ENCODE data around the gene JHY. TPM values are rescaled to one million over a fixed set of nuclear protein-coding genes. Genes with fewer than 3 reads are reported as not detected.

The JHY gene
- total and polyA plus RNA-seq, 2 donors (not counting 1 experiment from before 2014, with no cell fraction given), result 2.3 to 5.1 TPM

GRCh38 chr11:122918734-122919133, 36.2 kb downstream of the JHY start:
- Mint-ChIP-seq H3K9me3 (ENCODE audit: insufficient read depth) (no peaks in the 10 kb centered on the region), H3K4me1 (no peaks in the 10 kb centered on the region), H3K27ac (no peak overlapping the region), H3K27me3 (peaks cover 3% of the 10 kb centered on the region), H3K4me3 (no peak overlapping the region)
- no peaks in the 10 kb centered on the region for H3K27me3 ChIP-seq (replicated peaks in 1 of 4; ENCODE audit: control extremely low read depth in 1 of 4, control insufficient read depth in 3 of 4, insufficient read depth in 4 of 4, low read length in 3 of 4)
- H3K4me2 ChIP-seq (replicated peaks; ENCODE audit: low read depth, low read length, poor library complexity, severe bottlenecking), result no peak overlapping the region
- H3K4me3 ChIP-seq (ENCODE audit: control extremely low read depth in 1 of 5, extremely low read depth in 1 of 5, insufficient read depth in 1 of 5, low read depth in 2 of 5, low read length in 4 of 5), result no peak overlapping the region
- WGBS (ENCODE audit: insufficient coverage), result 94% methylated on average over 7 of the region's 7 CpGs
- intact Hi-C loops (cut with micrococcal nuclease), result no loop called here
- H3K4me1 ChIP-seq (ENCODE audit: control insufficient read depth in 2 of 2, insufficient read depth in 2 of 2, low read length in 2 of 2), result no peaks in the 10 kb centered on the region
- H3K27ac ChIP-seq (ENCODE audit: low read length in 2 of 2), result no peak overlapping the region
- no peak overlapping the region for H2AFZ ChIP-seq (ENCODE audit: insufficient read depth, low read depth, low read length, poor library complexity, severe bottlenecking)
- H3K79me2 ChIP-seq (ENCODE audit: control insufficient read depth, insufficient read depth, low read length), result no peaks in the 10 kb centered on the region
- no peak for ATAC-seq (ENCODE audit: low read depth)
- ChIA-PET POLR2A (no interaction called here), CTCF (no interaction called here)
- H3K9me3 ChIP-seq (ENCODE audit: control extremely low read depth in 1 of 3, control insufficient read depth in 2 of 3, insufficient read depth in 1 of 3, low read length in 2 of 3), result no peaks in the 10 kb centered on the region
- no peaks in the 10 kb centered on the region for H4K20me1 ChIP-seq (ENCODE audit: control insufficient read depth, insufficient read depth, low read length, poor library complexity, severe bottlenecking)
- no peaks in the 10 kb centered on the region for H3K36me3 ChIP-seq (replicated peaks in 1 of 2; ENCODE audit: control extremely low read depth in 1 of 2, control insufficient read depth in 1 of 2, extremely low read depth in 1 of 2, insufficient read depth in 2 of 2, low read length in 1 of 2)
- no peak overlapping the region for H3K9ac ChIP-seq (ENCODE audit: low read length)
- no peak for TF ChIP-seq CTCF (IDR thresholded peaks at IDR 0.05)
- TF ChIP-seq EZH2 (IDR thresholded peaks at IDR 0.05; ENCODE audit: borderline replicate concordance, insufficient read depth, low read depth, low read length, poor library complexity, severe bottlenecking), result no peak
- DNase-seq, result no peak

GRCh38 chr11:122920579-122920978, 38.0 kb downstream of the JHY start:
- H3K4me1 Mint-ChIP-seq, result no peaks in the 10 kb centered on the region

More at GRCh38 chr11:122920579-122920978, 38.0 kb downstream of the JHY start:
- no peaks in the 10 kb centered on the region for H3K27me3 ChIP-seq (replicated peaks in 1 of 4; ENCODE audit: control extremely low read depth in 1 of 4, control insufficient read depth in 3 of 4, insufficient read depth in 4 of 4, low read length in 3 of 4)
- H3K27ac Mint-ChIP-seq, result no peak overlapping the region
- H3K9me3 ChIP-seq (ENCODE audit: control extremely low read depth in 1 of 3, control insufficient read depth in 2 of 3, insufficient read depth in 1 of 3, low read length in 2 of 3), result no peaks in the 10 kb centered on the region
- intact Hi-C loops (cut with micrococcal nuclease), result no loop called here
- H3K9me3 Mint-ChIP-seq (ENCODE audit: insufficient read depth), result no peaks in the 10 kb centered on the region
- ATAC-seq (ENCODE audit: low read depth), result no peak
- no peak overlapping the region for H2AFZ ChIP-seq (ENCODE audit: insufficient read depth, low read depth, low read length, poor library complexity, severe bottlenecking)
- no peaks in the 10 kb centered on the region for H4K20me1 ChIP-seq (ENCODE audit: control insufficient read depth, insufficient read depth, low read length, poor library complexity, severe bottlenecking)
- TF ChIP-seq CTCF (IDR thresholded peaks at IDR 0.05) (no peak), EZH2 (IDR thresholded peaks at IDR 0.05; ENCODE audit: borderline replicate concordance, insufficient read depth, low read depth, low read length, poor library complexity, severe bottlenecking) (no peak)
- H3K4me2 ChIP-seq (replicated peaks; ENCODE audit: low read depth, low read length, poor library complexity, severe bottlenecking), result no peak overlapping the region
- no peak overlapping the region for H3K27ac ChIP-seq (ENCODE audit: low read length in 2 of 2)
- H3K4me3 Mint-ChIP-seq, result no peak overlapping the region
- H3K4me3 ChIP-seq (ENCODE audit: control extremely low read depth in 1 of 5, extremely low read depth in 1 of 5, insufficient read depth in 1 of 5, low read depth in 2 of 5, low read length in 4 of 5), result no peak overlapping the region
- no peaks in the 10 kb centered on the region for H3K4me1 ChIP-seq (ENCODE audit: control insufficient read depth in 2 of 2, insufficient read depth in 2 of 2, low read length in 2 of 2)
- ChIA-PET POLR2A (no interaction called here), CTCF (no interaction called here)
- peaks cover 3% of the 10 kb centered on the region for H3K27me3 Mint-ChIP-seq
- H3K79me2 ChIP-seq (ENCODE audit: control insufficient read depth, insufficient read depth, low read length), result no peaks in the 10 kb centered on the region
- 100% methylated on average over 4 of the region's 5 CpGs for WGBS (ENCODE audit: insufficient coverage)
- DNase-seq, result no peak
- H3K36me3 ChIP-seq (replicated peaks in 1 of 2; ENCODE audit: control extremely low read depth in 1 of 2, control insufficient read depth in 1 of 2, extremely low read depth in 1 of 2, insufficient read depth in 2 of 2, low read length in 1 of 2), result no peaks in the 10 kb centered on the region
- no peak overlapping the region for H3K9ac ChIP-seq (ENCODE audit: low read length)

Measured in B cell (primary cell).